Hematopoietic multipotent progenitor cell treated with erythropoietin and hydrocortisone succinate and interleukin-3 and kit ligand, for 8 days (in vitro differentiated cells): ENCODE data around the gene SREK1IP1.

Source experiments
- DNase-seq: peaks from one replicate; pipeline ENCODE4 v3.0.0-alpha.2; 2015

SREK1IP1 gene

DNA sequence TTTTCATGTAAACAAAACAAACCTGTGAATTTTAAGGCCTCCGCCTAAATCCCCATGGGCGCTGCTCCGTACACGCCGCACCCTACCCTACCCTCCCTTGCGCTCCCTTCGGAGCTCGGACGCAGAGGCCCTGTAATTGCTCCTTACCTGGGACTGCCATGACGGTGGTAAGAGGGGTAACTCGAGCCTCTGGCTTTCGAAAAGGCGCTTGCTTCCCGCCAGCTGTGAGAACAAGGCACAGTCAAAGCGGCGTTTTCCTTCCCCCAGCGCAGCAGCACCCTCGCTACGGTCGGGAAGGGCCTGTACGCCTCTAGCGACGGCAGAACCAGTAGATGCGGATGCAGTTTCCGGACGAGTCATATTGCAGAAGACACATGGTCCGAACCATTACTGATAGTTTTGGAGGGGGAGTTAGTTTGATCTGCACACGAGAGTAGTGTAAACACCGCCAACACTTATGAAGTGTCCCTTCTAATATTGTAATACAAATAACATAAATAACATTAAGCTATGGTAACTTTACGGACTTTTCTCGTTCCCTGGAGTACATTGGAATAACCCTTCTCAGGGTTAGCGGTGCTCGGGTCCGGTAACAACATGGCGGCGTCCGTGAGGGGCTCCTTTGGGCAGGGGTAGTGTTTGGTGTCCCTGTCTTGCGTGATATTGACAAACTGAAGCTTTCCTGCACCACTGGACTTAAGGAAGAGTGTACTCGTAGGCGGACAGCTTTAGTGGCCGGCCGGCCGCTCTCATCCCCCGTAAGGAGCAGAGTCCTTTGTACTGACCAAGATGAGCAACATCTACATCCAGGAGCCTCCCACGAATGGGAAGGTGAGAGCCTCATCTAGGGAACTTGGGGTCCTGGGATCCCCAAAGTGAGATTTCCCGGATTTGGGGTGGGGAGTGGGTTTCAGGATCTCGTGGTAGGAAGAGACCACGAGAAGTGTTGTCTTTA is at the start of gene SREK1IP1, which contains the start of gene CWC27:
Gene SREK1IP1, minus strand, starts transcription at position 334 of the 955 bp plus-strand sequence. Its CDS starts 174 bp downstream, at position 160.
Gene CWC27, plus strand, starts transcription at position 573 of the 955 bp plus-strand sequence. Its CDS starts 217 bp downstream, at position 790.
- peak; percentile 91 for DNase-seq

DNA sequence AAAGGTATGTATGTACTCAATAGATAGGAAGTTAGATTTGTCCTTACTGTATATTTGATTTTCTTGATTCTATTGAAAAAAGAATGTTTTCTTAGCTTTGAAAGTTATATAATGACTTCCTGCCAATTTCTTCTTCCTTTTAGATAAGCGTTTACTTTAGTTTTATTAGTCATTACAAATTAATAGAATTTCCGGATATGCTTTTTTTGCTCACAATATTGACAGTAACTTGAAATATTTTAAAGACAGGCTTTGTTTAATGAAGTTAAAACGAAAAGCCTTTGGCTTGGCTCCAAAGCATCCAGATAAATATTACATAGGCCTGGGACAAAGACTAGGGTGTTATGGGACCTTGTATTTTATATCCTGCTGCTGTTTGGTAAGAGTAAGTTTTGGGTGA is 49.8 kb upstream of the SREK1IP1 start:
- no peak for DNase-seq

DNA sequence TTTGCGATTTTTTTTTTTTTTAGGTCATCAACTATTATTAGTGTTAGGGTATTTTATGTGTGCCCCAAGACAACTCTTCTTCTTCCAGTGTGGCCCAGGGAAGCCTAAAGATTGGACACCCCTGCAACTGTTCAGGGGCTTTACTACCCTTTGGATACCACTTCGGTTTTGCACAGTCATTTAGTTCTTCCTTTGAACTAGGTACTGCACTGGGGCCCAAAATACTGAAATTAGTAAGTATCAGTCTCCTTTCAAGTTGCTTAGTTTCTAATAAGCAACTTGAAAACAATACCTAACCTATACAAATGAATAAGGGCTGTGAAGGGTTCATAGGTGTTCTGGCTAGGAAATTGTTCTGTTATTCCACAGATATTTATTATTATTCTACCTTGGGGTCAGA is 45.6 kb upstream of the SREK1IP1 start:
- no peak for DNase-seq

DNA sequence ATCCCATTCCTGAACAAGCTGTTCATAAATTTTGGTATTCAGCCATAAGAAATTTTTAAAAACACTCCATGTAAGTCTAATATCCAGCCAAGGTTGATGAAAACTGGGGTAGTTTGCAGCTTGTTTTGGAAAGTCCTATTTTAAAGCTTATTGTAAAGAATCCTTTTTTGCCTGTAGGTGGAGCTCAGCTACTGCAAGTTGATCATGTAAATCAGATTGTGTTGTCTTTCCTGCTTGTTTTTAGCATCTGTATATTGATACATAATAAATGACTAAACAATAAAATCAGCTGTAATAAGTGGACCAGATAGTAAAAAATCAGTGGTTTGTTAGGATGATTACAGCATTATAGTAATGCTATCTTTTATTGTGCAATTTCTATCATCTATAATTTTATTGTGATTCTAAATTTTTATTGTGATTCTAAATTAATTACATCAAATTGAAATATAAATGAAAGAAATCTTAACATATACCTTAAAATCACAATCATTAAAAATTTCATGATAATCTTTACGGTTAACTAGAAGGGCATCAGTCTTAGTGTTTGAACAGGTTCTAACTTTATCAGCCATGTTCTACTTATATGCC is 42.7 kb upstream of the SREK1IP1 start:
- DNase-seq, result peak; percentile 71

DNA sequence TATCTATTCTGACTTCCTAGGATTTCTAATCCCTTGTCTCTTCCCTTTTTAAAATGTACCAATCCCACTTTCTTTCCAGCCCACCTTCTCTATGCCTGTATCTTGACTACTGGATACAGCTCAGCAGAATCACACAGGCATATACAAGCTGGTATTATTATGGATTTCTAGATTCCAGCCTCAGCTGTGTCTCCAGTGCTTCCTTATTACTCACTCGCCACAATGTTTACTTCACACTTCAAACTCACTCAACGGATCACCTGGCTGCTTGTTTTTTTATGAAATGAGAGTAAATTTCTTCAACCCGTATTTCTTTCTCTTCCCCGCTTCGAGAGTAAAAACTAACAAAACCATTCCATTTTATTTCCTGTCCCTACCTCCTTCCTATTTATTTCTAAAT is 39.0 kb upstream of the SREK1IP1 start:
- DNase-seq, result no peak

DNA sequence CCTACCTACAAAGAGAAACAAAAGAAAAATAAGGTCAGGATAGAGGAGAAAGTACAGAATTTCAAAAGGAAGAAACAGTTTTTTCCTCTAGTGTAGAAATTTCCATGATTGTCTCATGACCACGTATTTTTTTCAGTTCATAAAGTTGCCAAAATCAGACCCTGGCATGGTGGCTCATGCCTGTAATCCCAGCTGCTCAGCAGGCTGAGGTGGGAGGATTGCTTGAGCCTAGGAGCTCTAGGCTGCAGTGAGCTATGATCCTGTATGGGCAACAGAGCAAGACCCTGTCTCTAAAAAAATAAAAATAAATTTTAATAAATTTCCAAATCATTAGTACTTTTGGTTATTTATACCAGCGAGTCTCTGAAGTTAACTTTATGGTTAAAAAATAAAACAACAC is 38.0 kb upstream of the SREK1IP1 start:
- DNase-seq, result no peak

DNA sequence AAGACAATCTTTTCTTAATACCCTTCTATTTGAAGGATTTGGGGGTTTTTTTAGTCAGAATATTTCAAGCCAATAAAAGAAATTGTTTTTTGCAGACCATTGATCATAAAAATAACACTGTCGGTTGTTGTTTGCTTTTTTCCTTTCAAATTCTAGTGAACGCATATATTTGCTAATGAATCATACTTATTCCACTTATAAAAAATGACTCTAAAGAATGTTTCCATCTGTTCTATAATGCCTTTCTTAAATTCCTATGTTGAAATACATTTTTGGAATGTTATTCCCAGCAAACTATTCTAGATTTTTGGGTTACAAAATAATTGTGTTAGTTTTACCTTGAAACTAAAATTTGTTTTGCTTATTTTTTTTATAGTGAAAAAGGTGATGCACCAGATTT is 32.4 kb upstream of the SREK1IP1 start:
- DNase-seq, result no peak

DNA sequence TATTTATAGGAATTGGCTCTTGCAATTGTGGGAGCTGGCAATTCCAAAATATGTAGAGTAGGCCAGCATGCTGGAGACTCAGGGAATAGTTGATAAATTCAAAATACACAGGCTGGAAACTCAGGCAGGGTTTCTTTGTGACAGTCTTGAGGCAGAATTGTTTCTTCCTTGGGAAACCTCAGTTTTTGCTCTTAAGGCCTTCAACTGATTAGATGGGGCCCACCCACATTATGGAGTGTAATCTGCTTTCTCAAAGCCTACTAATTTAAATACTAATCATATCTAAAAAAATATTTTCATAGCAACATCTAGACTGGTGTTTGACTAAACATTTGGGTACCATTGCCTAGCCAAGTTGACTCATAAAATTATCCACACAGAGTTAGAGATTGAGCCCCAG is 27.8 kb upstream of the SREK1IP1 start:
- no peak for DNase-seq

DNA sequence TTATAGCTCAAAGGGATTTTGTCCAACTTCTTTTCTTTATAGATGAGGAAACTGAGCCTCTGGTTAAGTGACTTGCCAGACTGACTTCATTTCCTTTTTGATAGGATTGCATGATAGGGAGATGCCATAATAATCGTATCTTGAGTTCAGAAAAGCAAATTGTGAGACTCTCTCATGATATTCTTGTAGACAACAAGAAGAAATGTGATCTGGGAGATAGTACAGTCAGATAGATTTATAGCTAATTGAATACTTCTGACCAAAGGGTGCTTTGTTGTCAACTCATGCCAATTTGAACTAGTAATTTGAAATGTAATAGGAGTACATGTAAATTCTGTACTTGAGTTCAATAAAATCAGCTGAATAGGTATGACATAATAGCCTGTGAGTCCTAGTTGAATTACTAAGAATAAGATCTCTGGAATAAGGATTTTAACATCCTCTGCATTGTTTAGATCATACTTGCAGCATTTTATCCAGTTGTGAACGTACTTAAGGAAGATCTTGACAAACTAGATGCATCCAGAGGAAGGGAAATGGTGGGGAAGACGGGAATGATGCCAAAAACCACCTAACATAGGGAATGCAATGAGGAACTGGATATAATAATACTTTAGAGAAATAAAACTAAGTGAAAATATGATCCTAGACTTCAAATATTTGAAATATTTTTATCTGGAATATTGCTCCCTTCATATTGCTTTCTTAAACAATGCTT is 25.7 kb upstream of the SREK1IP1 start:
- DNase-seq, result no peak

DNA sequence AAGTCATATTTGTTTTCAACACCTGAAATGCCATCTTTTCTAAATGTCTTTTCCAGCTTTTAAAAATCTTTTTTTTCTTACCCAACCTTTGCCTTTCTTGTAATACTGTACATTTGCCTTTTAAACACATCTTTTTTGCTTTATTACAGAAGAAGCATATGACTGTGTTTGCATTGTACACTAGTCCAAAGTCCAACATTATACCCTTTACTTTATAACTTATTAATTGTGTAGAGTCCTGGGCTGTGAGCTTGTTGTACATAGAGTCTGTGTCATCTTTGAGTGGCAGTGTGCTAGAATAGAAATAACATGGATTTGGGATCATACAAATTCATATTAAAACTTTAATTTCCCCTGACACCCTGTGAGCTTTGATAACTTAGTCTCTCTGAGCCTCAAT is 24.0 kb upstream of the SREK1IP1 start:
- DNase-seq, result no peak

DNA sequence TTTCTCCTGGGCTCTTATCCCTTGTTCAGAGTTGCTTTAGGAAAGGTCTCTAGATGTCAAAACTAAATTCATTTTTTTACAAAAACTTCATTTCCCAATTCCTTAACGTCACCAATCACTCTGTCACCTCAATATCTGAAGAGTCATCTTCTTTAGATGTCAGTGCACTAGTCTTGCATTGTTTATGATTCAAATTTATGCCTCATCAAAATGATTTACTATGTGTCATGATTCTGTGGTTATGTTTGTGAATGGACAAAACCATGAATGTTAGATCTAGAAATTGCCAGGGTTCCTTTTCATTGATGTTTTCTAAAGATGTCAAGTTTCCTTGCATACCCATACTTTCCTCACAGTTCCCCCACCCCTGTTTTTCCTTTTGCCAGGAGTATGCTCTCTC is 21.7 kb upstream of the SREK1IP1 start:
- DNase-seq, result no peak

DNA sequence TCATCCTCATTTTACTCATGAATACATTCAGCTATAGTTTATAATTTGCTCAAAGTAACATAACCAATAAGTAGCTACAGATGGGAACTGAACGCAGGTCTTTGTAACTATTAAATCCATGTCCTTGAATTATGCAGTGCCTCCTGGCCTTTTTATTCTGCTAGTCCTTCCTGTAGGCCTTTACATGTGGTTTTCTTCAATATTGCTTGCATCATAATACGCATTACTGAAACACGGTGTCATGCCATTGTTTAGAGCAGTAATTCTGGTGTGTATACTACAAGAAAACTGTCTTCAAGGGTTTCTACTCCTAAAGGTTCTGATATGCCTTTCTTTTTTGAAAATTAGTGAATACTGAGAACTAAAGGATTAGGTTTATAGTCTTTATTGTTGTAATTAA is 21.0 kb upstream of the SREK1IP1 start:
- DNase-seq, result no peak

DNA sequence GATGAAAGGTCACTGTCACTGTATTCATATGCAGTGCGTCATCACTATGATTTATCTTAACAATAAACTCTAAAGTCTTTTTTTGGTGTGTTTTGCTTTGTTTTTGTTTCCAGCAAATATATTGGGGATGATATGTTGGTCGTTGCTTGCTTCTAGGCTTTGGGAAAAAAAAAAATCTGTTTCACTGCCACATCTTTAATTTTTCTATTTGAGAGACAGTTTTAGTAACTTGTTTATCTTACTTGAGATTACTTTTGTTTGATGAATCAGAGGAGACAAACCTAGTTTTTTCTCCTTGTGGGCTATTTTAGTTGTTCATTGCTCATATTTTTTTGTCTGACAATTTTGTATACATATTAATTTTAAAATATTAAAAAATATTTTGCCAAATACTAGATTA is 19.7 kb upstream of the SREK1IP1 start:
- no peak for DNase-seq

DNA sequence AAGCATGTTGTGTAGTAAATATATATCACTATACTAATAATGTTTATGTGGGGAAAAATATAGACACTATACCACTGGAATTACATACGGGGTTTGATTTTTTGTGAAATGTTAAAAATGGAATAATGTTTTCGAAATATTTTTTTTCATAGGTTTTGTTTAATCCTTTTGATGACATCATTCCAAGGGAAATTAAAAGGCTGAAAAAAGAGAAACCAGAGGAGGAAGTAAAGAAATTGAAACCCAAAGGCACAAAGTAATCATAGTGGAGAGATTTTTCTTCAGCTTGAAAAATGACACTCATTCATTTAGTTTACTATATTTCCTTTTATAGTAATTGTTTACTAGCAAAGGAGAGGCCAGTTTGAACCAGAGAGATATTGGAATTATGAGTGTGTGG is 17.9 kb upstream of the SREK1IP1 start:
- no peak for DNase-seq

DNA sequence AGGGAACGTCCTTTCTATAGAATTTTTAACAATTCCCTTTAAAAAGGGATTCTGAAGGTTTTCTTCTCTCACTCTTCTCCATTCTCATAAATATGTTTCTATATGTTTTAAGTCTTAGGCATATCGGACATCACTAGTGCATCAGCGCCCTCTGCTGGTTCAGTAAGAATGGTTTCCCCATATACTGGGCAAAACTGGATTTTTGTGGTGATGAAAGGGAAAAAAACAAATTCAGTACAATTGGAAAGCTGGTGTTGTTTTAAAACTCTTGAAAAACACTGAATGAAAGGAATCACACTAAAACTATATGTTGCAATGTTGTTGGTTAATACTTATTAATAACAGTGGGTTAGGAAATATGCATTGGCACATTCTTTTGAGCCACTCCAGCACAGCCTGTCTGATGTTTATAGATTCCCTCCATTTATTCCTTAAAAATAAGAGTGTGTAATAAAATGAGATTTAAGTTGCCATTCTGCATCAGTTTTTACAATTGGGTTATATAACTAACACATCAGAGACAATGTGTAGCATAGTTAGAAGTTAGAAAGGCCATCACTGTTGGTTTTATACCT is 16.0 kb upstream of the SREK1IP1 start:
- peak; percentile 84 for DNase-seq

DNA sequence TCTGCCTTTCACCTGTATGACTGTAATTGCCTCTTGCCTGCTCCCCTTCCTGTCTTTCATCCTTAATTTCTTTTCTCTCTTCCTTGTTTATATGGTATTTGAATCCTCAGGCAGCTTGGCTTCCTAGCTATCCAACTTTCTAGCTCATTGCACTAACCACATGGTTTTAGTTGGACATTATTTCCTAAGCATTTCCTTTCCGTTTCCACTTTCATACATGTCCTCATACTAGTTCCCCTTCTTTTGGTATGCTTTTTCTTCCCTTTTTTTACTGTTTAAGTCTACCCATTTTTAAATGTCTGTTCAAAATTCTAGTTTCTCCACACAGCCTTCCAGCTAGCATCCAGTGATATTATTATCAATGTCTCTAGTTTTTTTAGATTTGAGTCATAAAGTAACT is 6.8 kb upstream of the SREK1IP1 start:
- no peak for DNase-seq

DNA sequence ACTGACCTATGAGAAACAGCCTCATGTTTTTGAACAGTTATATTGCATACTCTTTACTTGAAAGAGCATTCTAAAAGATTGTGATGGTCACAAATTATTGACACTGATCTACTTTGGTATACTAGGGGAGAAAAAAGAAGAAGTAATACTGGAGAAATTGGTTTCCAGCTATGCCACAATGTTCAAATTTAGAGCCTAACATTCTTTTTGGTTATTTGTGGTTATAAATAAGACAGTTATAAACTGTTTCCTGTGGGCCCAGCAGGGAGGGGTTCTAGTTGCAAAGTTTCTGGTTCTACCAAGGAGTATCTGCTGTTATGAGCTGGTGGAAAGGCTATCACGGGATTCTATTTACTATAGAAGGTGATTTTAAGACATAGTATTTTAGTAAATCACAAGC is 5.0 kb upstream of the SREK1IP1 start:
- no peak for DNase-seq

DNA sequence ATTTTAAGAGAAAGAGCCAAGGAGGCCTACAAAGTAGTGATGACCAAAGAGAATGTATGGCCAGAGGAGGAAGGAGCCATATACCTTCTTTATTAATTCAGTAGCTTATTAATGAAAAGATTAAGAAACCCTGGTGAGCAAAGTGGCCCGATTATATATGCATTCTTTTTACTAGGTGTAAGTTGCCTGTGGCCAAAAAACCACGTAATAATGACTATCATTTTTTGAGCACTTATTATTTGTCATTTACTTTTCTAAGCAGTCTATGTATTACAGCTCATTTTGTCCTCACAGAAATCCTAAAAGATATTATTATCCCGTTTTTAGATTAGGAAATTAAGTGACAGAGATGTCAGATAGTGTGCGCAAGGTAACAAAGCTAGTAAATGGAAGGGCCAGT is 3.2 kb upstream of the SREK1IP1 start:
- DNase-seq, result no peak

DNA sequence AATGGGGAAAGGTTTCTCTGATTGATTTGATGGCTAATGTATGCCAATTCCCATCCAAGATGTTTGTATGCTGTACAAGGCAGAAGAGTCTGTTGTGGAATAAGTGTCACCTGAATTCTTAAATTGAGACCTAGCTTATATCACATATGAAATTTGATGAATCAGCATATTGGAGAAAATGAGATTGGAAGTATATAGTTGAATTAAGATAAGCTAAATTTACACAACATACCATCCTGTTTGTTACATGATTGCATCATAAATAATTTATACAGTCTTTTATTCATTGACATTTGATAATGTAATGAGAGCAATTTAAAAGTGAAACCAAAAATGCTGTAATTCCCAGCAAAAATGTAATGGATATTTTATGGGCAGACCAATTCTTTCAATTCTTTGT is 1.4 kb upstream of the SREK1IP1 start:
- no peak for DNase-seq

DNA sequence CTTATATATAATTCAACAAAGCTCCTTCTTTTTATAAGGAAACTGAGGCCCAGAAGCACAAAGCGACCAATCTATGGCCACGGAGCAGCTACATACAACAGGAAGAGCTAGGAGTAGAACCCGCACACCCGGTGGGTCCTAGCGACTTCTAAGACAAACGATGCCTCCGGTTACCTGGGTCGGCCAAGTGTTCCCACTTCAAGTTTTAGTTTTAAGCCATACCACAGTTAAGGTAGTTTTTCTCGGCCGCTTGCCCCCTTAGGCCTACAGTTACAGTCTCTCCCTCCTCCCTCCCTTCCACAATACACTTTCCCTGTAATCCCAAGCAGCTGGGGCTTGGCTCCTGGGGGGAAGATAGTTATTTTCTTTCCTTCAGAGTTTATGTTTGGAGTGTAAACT is 533 bp downstream of the SREK1IP1 start:
- DNase-seq, result no peak

DNA sequence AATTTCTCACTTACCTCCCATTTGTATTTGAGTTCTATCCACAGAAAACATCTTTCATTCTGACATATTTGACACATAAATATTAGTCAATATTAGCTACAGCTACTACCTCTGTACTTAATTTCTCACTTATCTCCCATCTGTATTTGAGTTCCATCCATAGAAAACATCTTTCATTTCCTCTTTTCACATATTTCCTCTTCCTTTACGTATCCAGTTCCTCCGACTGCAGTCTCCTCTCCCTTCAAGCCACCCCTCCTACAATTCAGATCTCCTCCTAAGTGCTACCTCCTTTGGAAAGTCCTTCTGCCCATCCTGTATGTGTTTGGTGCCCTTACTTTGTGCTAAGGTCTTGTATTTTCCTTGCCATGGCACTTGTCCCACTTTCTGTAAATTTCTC is 1.6 kb downstream of the SREK1IP1 start:
- DNase-seq, result no peak

DNA sequence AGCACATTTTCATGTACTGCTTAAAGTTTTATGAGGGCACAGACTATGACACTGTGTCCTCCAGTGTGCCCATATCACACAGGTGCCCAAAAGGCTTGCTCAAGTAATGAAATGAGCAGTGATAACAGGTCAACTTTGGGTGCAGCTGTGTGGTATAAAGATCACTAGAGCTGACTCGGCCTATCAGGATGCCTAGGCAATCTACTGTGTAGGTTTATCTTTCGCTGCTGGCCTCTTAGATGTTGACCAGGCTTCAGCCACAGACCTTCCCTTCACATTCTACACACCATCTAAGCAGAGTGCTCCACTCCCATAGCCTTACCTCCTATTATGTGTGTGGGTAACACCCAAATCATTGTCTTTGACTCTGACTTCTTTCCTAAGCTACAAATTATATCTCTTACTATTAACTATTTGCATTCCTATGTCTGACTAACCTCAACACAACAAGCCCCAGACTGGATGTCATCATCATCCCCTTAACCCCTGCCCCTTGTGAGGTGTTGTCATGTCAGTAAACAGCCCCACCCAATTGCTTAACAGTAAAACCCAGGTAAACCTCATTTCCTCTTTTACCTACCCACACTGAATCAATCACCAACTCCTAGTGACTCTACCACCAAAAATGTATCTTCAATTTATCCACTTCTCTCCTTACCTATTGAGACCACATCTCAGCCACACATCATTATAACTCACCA is 2.5 kb downstream of the SREK1IP1 start:
- DNase-seq, result peak; percentile 19
